Neuronal stem cell (in vitro differentiated cells): ENCODE measurements around the gene C2CD4C.

ENCODE experiments used
- DNase-seq: peaks from one replicate; pipeline ENCODE4 v3.0.0-alpha.2; 2013; ENCODE audit warnings: low spot score
- H2AFZ ChIP-seq: one replicate; pipeline ENCODE4 v1.6.1; 2013; ENCODE audit warnings: mild to moderate bottlenecking, low read length, inconsistent platforms
- H2AK5ac ChIP-seq: 2 replicates; pipeline ENCODE4 v1.6.1; 2013; ENCODE audit warnings: low read depth, mild to moderate bottlenecking, inconsistent platforms, low read length, moderate library complexity, mixed read lengths
- H2BK120ac ChIP-seq: 2 replicates; pipeline ENCODE4 v1.6.1; 2013; ENCODE audit warnings: low read depth, mild to moderate bottlenecking, inconsistent platforms, low read length, moderate library complexity, mixed read lengths
- H2BK12ac ChIP-seq: one replicate; pipeline ENCODE4 v1.6.1; 2013; ENCODE audit warnings: low read length, inconsistent platforms
- H2BK15ac ChIP-seq: 2 replicates; pipeline ENCODE4 v1.6.1; 2013; ENCODE audit warnings: mild to moderate bottlenecking, low read length, inconsistent platforms, mixed read lengths
- H2BK5ac ChIP-seq: one replicate; pipeline ENCODE4 v1.6.1; 2013; ENCODE audit warnings: inconsistent platforms, mild to moderate bottlenecking, low read length, moderate library complexity
- H3K14ac ChIP-seq: one replicate; pipeline ENCODE4 v1.6.1; 2013; ENCODE audit warnings: low read length, inconsistent platforms
- H3K18ac ChIP-seq: 2 replicates; pipeline ENCODE4 v1.6.1; 2013; ENCODE audit warnings: low read length, inconsistent platforms
- H3K23ac ChIP-seq: 2 replicates; pipeline ENCODE4 v1.6.1; 2013; ENCODE audit warnings: low read depth, mild to moderate bottlenecking, mixed read lengths, low read length, inconsistent platforms; ENCODE audit not compliant: poor library complexity
- H3K27ac ChIP-seq: replicated peaks from 3 replicates; pipeline ENCODE4 v1.5.1; 2013; ENCODE audit warnings: low read length, inconsistent platforms
- H3K27me3 ChIP-seq, 3 experiments: 2 replicates each; pipeline ENCODE4 v1.6.1; 2013; ENCODE audit warnings: low read length in 3 of 3, mild to moderate bottlenecking in 2 of 3, inconsistent platforms in 1 of 3, low read depth in 1 of 3, mixed read lengths in 1 of 3, moderate library complexity in 1 of 3; ENCODE audit not compliant: control insufficient read depth in 3 of 3, insufficient read depth in 3 of 3
- H3K36me3 ChIP-seq, 2 donors: replicated peaks in 1 of 2; 2 replicates each; pipeline ENCODE4 v1.6.1; 2013; ENCODE audit warnings: low read length in 2 of 2; ENCODE audit not compliant: control insufficient read depth in 2 of 2, insufficient read depth in 2 of 2
- H3K4ac ChIP-seq: 2 replicates; pipeline ENCODE4 v1.6.1; 2013; ENCODE audit warnings: inconsistent platforms, mild to moderate bottlenecking, low read length, moderate library complexity
- H3K4me1 ChIP-seq, 2 donors: 1 replicate in 1 of 2; 2 replicates in 1 of 2; pipeline ENCODE4 v1.6.1; 2013; ENCODE audit warnings: low read length in 2 of 2, low read depth in 1 of 2; ENCODE audit not compliant: control insufficient read depth in 2 of 2, insufficient read depth in 1 of 2
- H3K4me2 ChIP-seq: one replicate; pipeline ENCODE4 v1.6.1; 2013; ENCODE audit warnings: mild to moderate bottlenecking, low read length, inconsistent platforms; ENCODE audit not compliant: insufficient read depth, poor library complexity, severe bottlenecking
- H3K4me3 ChIP-seq, 2 donors: 2 replicates each; pipeline ENCODE4 v1.5.1; 2013; ENCODE audit warnings: low read length in 2 of 2, mild to moderate bottlenecking in 2 of 2, inconsistent platforms in 1 of 2, moderate library complexity in 1 of 2
- H3K79me1 ChIP-seq: one replicate; pipeline ENCODE4 v1.6.1; 2013; ENCODE audit warnings: low read depth, mild to moderate bottlenecking, inconsistent platforms, low read length, moderate library complexity
- H3K9ac ChIP-seq: one replicate; pipeline ENCODE4 v1.6.1; 2013; ENCODE audit warnings: mild to moderate bottlenecking, low read depth, low read length, inconsistent platforms; ENCODE audit not compliant: poor library complexity
- H3K9me3 ChIP-seq, 2 donors: replicated peaks in 1 of 2; 2 replicates each; pipeline versions ENCODE3 to v1.6.1; 2013; ENCODE audit warnings: low read length in 2 of 2, mild to moderate bottlenecking in 2 of 2, inconsistent platforms in 1 of 2, low read depth in 1 of 2, mixed read lengths in 1 of 2, moderate library complexity in 1 of 2; ENCODE audit not compliant: control insufficient read depth in 2 of 2, insufficient read depth in 1 of 2
- H4K8ac ChIP-seq: one replicate; pipeline ENCODE4 v1.6.1; 2013; ENCODE audit warnings: low read depth, mild to moderate bottlenecking, inconsistent platforms, low read length, moderate library complexity
- H4K91ac ChIP-seq: one replicate; pipeline ENCODE4 v1.6.1; 2013; ENCODE audit warnings: low read length, low read depth, mild to moderate bottlenecking, inconsistent platforms; ENCODE audit not compliant: poor library complexity
- WGBS, 2 donors: extraction: QIAGEN DNeasy Blood & Tissue Kit; methylation state at CpG; one replicate each; pipeline ENCODE4 v1.1.7; 2013; ENCODE audit warnings: missing lambda C conversion rate in 2 of 2, mixed read lengths in 1 of 2; ENCODE audit not compliant: insufficient read length in 2 of 2, insufficient replicate concordance in 1 of 2; ENCODE audit errors: extremely low coverage in 2 of 2; 5-methylcytosine and 5-hydroxymethylcytosine counted together

The C2CD4C gene

GRCh38 chr19:401866-402511, 7.0 kb downstream of the C2CD4C start:
- peaks cover 2 to 3% of the 10 kb centered on the region in 2 donors for H3K4me1 ChIP-seq

GRCh38 chr19:400976-401865, 7.7 kb downstream of the C2CD4C start:
- no peaks in the 10 kb centered on the region for H3K27me3 ChIP-seq
- no peak overlapping the region for H2BK5ac ChIP-seq
- peaks cover 0 to 5% of the 10 kb centered on the region in 2 donors for H3K9me3 ChIP-seq
- peak overlapping the region; percentile 84 for H2BK15ac ChIP-seq
- H2AFZ ChIP-seq = no peak overlapping the region
- no peak overlapping the region for H4K8ac ChIP-seq
- H3K18ac ChIP-seq = peak overlapping the region; percentile 72
- peak overlapping the region; percentile 91 for H2BK120ac ChIP-seq
- H3K23ac ChIP-seq = no peak overlapping the region
- H3K4me2 ChIP-seq = no peak overlapping the region
- H4K91ac ChIP-seq = no peak overlapping the region
- no peak overlapping the region for H3K4ac ChIP-seq
- H3K27ac ChIP-seq = no peak overlapping the region
- no peak for DNase-seq
- H3K4me3 ChIP-seq = no peak overlapping the region
- no peaks in the 10 kb centered on the region for H3K36me3 ChIP-seq
- peak overlapping the region; percentile 41 for H3K14ac ChIP-seq
- H3K9ac ChIP-seq = no peak overlapping the region
- WGBS, 2 donors = no CpG with 5 or more reads among the region's 43 CpGs
- peaks cover 4% of the 10 kb centered on the region for H3K79me1 ChIP-seq
- H3K4me1 ChIP-seq = peaks cover 2 to 3% of the 10 kb centered on the region in 2 donors
- H2BK12ac ChIP-seq = peak overlapping the region; percentile 87
- peak overlapping the region; percentile 96 for H2AK5ac ChIP-seq

More at GRCh38 chr19:401866-402511, 7.0 kb downstream of the C2CD4C start:
- Histone ChIP-seq H3K79me1 (peaks cover 4% of the 10 kb centered on the region), H2BK12ac (no peak overlapping the region), H3K23ac (no peak overlapping the region), H3K14ac (no peak overlapping the region), H3K9ac (no peak overlapping the region), H3K4ac (no peak overlapping the region), H2AK5ac (peak overlapping the region; percentile 4), H3K4me3 (no peak overlapping the region), H3K9me3 (peaks cover 0 to 5% of the 10 kb centered on the region in 2 donors), H3K36me3 (no peaks in the 10 kb centered on the region), H3K18ac (peak overlapping the region; percentile 11), H3K27ac (no peak overlapping the region), H3K27me3 (no peaks in the 10 kb centered on the region), H2AFZ (peak overlapping the region; percentile 35), H4K91ac (no peak overlapping the region), H3K4me2 (no peak overlapping the region), H2BK5ac (no peak overlapping the region), H2BK120ac (no peak overlapping the region), H2BK15ac (no peak overlapping the region), H4K8ac (no peak overlapping the region)
- no CpG with 5 or more reads among the region's 38 CpGs for WGBS, 2 donors
- DNase-seq = no peak

GRCh38 chr19:399370-399769, 9.6 kb downstream of the C2CD4C start:
- WGBS, 2 donors = no CpG with 5 or more reads among the region's 9 CpGs
- peaks cover 0 to 3% of the 10 kb centered on the region in 2 donors for H3K4me1 ChIP-seq
- H3K27ac ChIP-seq = no peak overlapping the region
- peaks cover 4% of the 10 kb centered on the region for H3K79me1 ChIP-seq
- no peak overlapping the region for H3K4me2 ChIP-seq
- H2AFZ ChIP-seq = no peak overlapping the region
- H2BK15ac ChIP-seq = no peak overlapping the region
- H3K4ac ChIP-seq = no peak overlapping the region
- no peak overlapping the region for H2BK12ac ChIP-seq
- H3K9ac ChIP-seq = no peak overlapping the region
- no peaks in the 10 kb centered on the region for H3K36me3 ChIP-seq
- H3K9me3 ChIP-seq = peaks cover 0 to 5% of the 10 kb centered on the region in 2 donors
- no peak overlapping the region for H3K23ac ChIP-seq
- H3K14ac ChIP-seq = no peak overlapping the region
- no peak overlapping the region for H3K4me3 ChIP-seq
- no peak overlapping the region for H4K91ac ChIP-seq
- H3K27me3 ChIP-seq = no peaks in the 10 kb centered on the region
- H3K18ac ChIP-seq = peak overlapping the region; percentile 52
- H4K8ac ChIP-seq = no peak overlapping the region
- peak overlapping the region; percentile 40 for H2AK5ac ChIP-seq
- H2BK120ac ChIP-seq = peak overlapping the region; percentile 61
- no peak for DNase-seq
- no peak overlapping the region for H2BK5ac ChIP-seq

- no peaks in the 10 kb centered on the region for H3K36me3 ChIP-seq
- peak overlapping the region; percentile 14 for H2BK12ac ChIP-seq
- H3K4ac ChIP-seq = no peak overlapping the region
- H3K9ac ChIP-seq = no peak overlapping the region
- H2BK15ac ChIP-seq = peak overlapping the region; percentile 79
- H2AK5ac ChIP-seq = peak overlapping the region; percentile 40
- no peaks in the 10 kb centered on the region for H3K27me3 ChIP-seq
- peaks cover 4% of the 10 kb centered on the region for H3K79me1 ChIP-seq
- DNase-seq = no peak
- H2BK120ac ChIP-seq = no peak overlapping the region
- H4K91ac ChIP-seq = no peak overlapping the region
- no peak overlapping the region for H3K4me2 ChIP-seq
- H3K23ac ChIP-seq = no peak overlapping the region
- WGBS, 2 donors = no CpG with 5 or more reads among the region's 17 CpGs
- H3K18ac ChIP-seq = peak overlapping the region; percentile 72
- no peak overlapping the region for H3K4me3 ChIP-seq
- no peak overlapping the region for H3K27ac ChIP-seq
- no peak overlapping the region for H3K14ac ChIP-seq
- peaks cover 0 to 3% of the 10 kb centered on the region in 2 donors for H3K4me1 ChIP-seq
- H2BK5ac ChIP-seq = no peak overlapping the region
- H3K9me3 ChIP-seq = peaks cover 0 to 5% of the 10 kb centered on the region in 2 donors
- no peak overlapping the region for H2AFZ ChIP-seq
- peak overlapping the region; percentile 95 for H4K8ac ChIP-seq
Measured at GRCh38 chr19:398719-399118, 10.2 kb downstream of the C2CD4C start.
